ENCODE data around the gene KRT17.
"Not testable (repeated sequence)": the region's sequence is repeated elsewhere in the genome, so short reads cannot be mapped to it uniquely, and the experiment has no call there.

The KRT17 gene

GRCh38 chr17:41620583-41621434 is 3.6 kb downstream of the KRT17 start:
- Histone ChIP-seq H3K27me3 (ENCODE audit: control insufficient read depth, insufficient read depth, low read length) (peaks cover 15% of the 10 kb centered on the region), H3K4me1 (ENCODE audit: control insufficient read depth, insufficient read depth, low read length) (peaks cover 9% of the 10 kb centered on the region), H3K9ac (ENCODE audit: low read depth, low read length) (no peak overlapping the region), H3K4me3 (ENCODE audit: low read length) (peak overlapping the region; percentile 31), H3K9me3 (replicated peaks; ENCODE audit: low read length) (no peaks in the 10 kb centered on the region), H3K36me3 (ENCODE audit: insufficient read depth, low read length) (no peaks in the 10 kb centered on the region), H3K4me2 (ENCODE audit: low read length) (peak overlapping the region; percentile 60)

DNA sequence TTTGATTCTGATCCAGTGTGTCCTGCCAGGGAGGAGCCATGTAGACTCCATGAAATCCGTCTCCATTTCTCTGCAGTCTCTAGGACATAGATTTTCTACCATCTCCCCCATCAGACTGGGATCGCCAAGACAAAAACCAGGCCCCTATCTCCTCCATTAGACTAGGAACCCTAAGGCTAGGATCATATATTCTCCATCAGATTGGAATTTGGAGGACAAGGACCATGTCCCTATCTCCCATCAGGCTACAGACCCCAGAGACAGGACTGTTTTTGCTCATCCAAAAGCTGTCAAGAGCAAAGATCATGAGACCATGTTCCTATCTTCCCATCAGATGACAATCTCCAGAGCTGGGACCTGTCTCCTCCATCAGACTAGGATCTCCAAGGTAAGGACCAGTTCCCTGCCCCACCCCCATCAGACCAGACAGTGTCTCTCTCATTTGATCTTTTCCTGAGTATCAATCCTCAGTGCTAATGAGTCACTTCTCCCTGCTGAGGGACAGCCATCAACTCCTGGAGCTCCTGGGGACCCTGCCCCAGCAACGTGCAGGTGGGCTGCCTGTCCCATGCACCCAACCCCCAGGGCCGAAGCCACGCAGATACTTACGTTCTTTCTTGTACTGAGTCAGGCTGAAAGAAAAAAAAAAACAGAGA is 4.3 kb downstream of the KRT17 start:
- not testable (repeated sequence) for H3K4me3 ChIP-seq (ENCODE audit: low read length); H3K9me3 ChIP-seq (replicated peaks; ENCODE audit: low read length); H3K36me3 ChIP-seq (ENCODE audit: insufficient read depth, low read length); H3K4me2 ChIP-seq (ENCODE audit: low read length); H3K9ac ChIP-seq (ENCODE audit: low read depth, low read length); H3K4me1 ChIP-seq (ENCODE audit: control insufficient read depth, insufficient read depth, low read length)
- peaks cover 15% of the 10 kb centered on the region for H3K27me3 ChIP-seq (ENCODE audit: control insufficient read depth, insufficient read depth, low read length)

DNA sequence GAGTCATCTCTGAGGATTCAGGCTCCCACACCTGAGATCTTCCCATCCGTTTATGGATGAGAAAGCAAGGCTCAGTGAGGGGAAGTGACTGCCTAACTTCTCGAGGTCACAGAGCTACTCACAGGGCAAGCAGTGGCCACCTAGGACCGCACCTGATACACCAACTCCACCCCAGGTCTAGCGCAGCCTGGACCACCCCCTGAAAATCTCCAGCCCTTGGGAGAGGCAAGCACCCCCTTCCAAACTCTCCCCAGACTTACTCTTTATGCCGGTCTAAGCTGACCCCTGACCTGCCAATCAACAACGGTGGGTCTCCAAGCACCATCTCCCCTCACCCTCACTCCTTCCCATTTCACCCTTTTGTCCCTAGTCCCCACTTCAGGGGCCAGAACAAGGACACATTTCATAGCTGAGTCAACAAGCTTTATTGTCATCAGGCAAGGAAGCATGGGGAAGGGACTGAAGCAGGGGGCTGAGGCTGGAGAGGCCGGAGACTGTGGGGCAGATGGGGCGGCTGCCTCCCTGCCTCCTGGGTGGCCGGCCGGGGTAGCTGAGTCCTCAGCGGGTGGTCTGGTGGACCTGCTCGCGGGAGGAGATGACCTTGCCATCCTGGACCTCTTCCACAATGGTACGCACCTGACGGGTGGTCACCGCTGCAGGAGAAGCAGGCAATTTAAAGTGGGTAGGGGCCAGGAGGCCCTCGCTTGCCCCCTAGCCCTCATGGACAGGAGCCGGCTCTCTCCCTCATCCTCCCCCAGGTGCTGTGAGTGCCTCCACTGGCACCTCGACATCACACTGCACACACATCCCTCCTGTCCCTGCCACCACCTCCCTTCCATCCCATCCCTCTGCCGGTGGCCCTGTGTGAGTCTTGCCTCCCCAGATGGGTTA is 5.1 kb downstream of the KRT17 start:
- Histone ChIP-seq H3K4me3 (ENCODE audit: low read length) (no peak overlapping the region), H3K9me3 (replicated peaks; ENCODE audit: low read length) (no peaks in the 10 kb centered on the region), H3K9ac (ENCODE audit: low read depth, low read length) (no peak overlapping the region), H3K4me2 (ENCODE audit: low read length) (no peak overlapping the region), H3K36me3 (ENCODE audit: insufficient read depth, low read length) (no peaks in the 10 kb centered on the region), H3K4me1 (ENCODE audit: control insufficient read depth, insufficient read depth, low read length) (peaks cover 9% of the 10 kb centered on the region), H3K27me3 (ENCODE audit: control insufficient read depth, insufficient read depth, low read length) (peaks cover 15% of the 10 kb centered on the region)

- Histone ChIP-seq H3K27me3 (ENCODE audit: control insufficient read depth, insufficient read depth, low read length) (peaks cover 15% of the 10 kb centered on the region), H3K36me3 (ENCODE audit: insufficient read depth, low read length) (no peaks in the 10 kb centered on the region), H3K9ac (ENCODE audit: low read depth, low read length) (no peak overlapping the region), H3K9me3 (replicated peaks; ENCODE audit: low read length) (no peaks in the 10 kb centered on the region), H3K4me1 (ENCODE audit: control insufficient read depth, insufficient read depth, low read length) (peaks cover 9% of the 10 kb centered on the region), H3K4me3 (ENCODE audit: low read length) (no peak overlapping the region), H3K4me2 (ENCODE audit: low read length) (no peak overlapping the region)
Measured at GRCh38 chr17:41618341-41619035, 5.9 kb downstream of the KRT17 start.

GRCh38 chr17:41617698-41618097 is 6.7 kb downstream of the KRT17 start:
- peaks cover 14% of the 10 kb centered on the region for H3K27me3 ChIP-seq (ENCODE audit: control insufficient read depth, insufficient read depth, low read length)
- no peaks in the 10 kb centered on the region for H3K36me3 ChIP-seq (ENCODE audit: insufficient read depth, low read length)
- no peak overlapping the region for H3K9ac ChIP-seq (ENCODE audit: low read depth, low read length)
- H3K4me1 ChIP-seq (ENCODE audit: control insufficient read depth, insufficient read depth, low read length), result peaks cover 12% of the 10 kb centered on the region
- no peaks in the 10 kb centered on the region for H3K9me3 ChIP-seq (replicated peaks; ENCODE audit: low read length)
- no peak overlapping the region for H3K4me2 ChIP-seq (ENCODE audit: low read length)
- no peak overlapping the region for H3K4me3 ChIP-seq (ENCODE audit: low read length)

DNA sequence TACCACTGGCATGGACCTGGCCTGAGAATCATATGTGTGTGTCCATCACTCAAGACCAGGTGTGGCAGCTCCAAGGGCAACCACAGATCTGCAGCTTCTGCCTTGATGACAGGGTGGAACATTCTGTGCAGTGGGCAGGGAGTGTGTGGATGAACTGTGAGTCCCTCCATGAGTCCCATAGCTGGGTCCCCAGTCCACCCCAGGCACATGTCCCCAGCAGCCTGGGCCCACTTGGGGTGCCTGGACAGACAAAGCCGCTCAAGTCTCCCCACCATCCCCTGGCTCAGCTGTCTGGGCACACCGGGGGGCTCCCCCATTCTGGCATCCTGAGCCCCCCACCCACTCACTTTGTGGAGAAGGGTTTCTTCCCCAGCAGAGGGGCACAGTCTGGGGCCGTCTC is 7.2 kb downstream of the KRT17 start:
- Histone ChIP-seq H3K27me3 (ENCODE audit: control insufficient read depth, insufficient read depth, low read length) (peaks cover 12% of the 10 kb centered on the region), H3K9me3 (replicated peaks; ENCODE audit: low read length) (no peaks in the 10 kb centered on the region), H3K4me1 (ENCODE audit: control insufficient read depth, insufficient read depth, low read length) (peaks cover 13% of the 10 kb centered on the region), H3K4me3 (ENCODE audit: low read length) (no peak overlapping the region), H3K9ac (ENCODE audit: low read depth, low read length) (no peak overlapping the region), H3K36me3 (ENCODE audit: insufficient read depth, low read length) (no peaks in the 10 kb centered on the region), H3K4me2 (ENCODE audit: low read length) (no peak overlapping the region)

DNA sequence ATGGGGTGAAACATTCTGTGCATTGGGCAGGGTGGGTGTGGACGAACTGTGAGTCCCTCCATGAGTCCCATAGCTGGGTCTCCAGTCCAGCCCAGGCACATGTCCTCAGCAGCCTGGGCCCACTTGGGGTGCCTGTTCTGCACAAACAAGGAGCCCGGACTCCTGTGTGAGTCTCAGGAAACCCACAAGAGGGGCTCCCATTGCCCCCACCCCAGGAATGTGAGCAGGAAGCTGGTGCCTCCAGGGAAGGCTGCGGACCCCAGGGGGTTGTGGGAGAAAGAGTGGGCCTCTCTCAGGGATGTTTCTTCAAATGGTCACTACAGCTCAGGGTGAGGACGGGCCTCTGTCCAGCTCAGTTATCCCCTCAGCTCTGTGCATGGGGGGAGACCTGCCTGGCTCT is 7.9 kb downstream of the KRT17 start:
- not testable (repeated sequence) for H3K9me3 ChIP-seq (replicated peaks; ENCODE audit: low read length); H3K4me2 ChIP-seq (ENCODE audit: low read length); H3K36me3 ChIP-seq (ENCODE audit: insufficient read depth, low read length); H3K9ac ChIP-seq (ENCODE audit: low read depth, low read length); H3K4me3 ChIP-seq (ENCODE audit: low read length)
- Histone ChIP-seq H3K4me1 (ENCODE audit: control insufficient read depth, insufficient read depth, low read length) (peaks cover 13% of the 10 kb centered on the region), H3K27me3 (ENCODE audit: control insufficient read depth, insufficient read depth, low read length) (peaks cover 12% of the 10 kb centered on the region)

GRCh38 chr17:41615454-41615853 is 8.9 kb downstream of the KRT17 start:
- H3K4me1 ChIP-seq (ENCODE audit: control insufficient read depth, insufficient read depth, low read length), result peaks cover 5% of the 10 kb centered on the region
- peaks cover 18% of the 10 kb centered on the region for H3K27me3 ChIP-seq (ENCODE audit: control insufficient read depth, insufficient read depth, low read length)
- no peaks in the 10 kb centered on the region for H3K36me3 ChIP-seq (ENCODE audit: insufficient read depth, low read length)
- no peak overlapping the region for H3K4me2 ChIP-seq (ENCODE audit: low read length)
- no peak overlapping the region for H3K9ac ChIP-seq (ENCODE audit: low read depth, low read length)
- H3K9me3 ChIP-seq (replicated peaks; ENCODE audit: low read length), result no peaks in the 10 kb centered on the region
- H3K4me3 ChIP-seq (ENCODE audit: low read length), result no peak overlapping the region

DNA sequence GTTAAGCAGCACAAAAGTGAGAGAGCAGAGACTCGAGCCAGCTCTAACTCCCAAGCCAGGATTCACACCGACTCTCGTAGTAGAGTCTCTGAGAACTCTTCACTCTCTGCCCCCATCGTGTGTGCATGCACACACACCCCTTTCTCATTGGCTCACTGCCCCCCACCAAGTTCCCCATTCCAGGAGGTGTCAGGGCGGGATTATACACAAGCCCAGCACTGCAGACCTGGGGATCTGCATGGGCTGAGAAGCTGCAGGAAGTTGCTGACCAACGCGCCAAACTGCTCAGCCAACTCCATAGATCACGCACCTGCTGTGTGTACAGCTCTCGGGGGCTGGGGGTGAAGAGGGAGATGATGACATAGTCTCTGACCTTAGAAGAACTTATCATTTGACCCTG is 9.6 kb downstream of the KRT17 start:
- peaks cover 24% of the 10 kb centered on the region for H3K27me3 ChIP-seq (ENCODE audit: control insufficient read depth, insufficient read depth, low read length)
- not testable (repeated sequence) for H3K4me1 ChIP-seq (ENCODE audit: control insufficient read depth, insufficient read depth, low read length); H3K9me3 ChIP-seq (replicated peaks; ENCODE audit: low read length); H3K4me3 ChIP-seq (ENCODE audit: low read length); H3K4me2 ChIP-seq (ENCODE audit: low read length); H3K9ac ChIP-seq (ENCODE audit: low read depth, low read length); H3K36me3 ChIP-seq (ENCODE audit: insufficient read depth, low read length)

GRCh38 chr17:41614098-41614497 is 10.3 kb downstream of the KRT17 start:
- Histone ChIP-seq H3K9ac (ENCODE audit: low read depth, low read length) (no peak overlapping the region), H3K36me3 (ENCODE audit: insufficient read depth, low read length) (no peaks in the 10 kb centered on the region), H3K27me3 (ENCODE audit: control insufficient read depth, insufficient read depth, low read length) (peaks cover 29% of the 10 kb centered on the region)

More at GRCh38 chr17:41614098-41614497, 10.3 kb downstream of the KRT17 start:
- Histone ChIP-seq H3K4me1 (ENCODE audit: control insufficient read depth, insufficient read depth, low read length) (peaks cover 5% of the 10 kb centered on the region), H3K4me3 (ENCODE audit: low read length) (no peak overlapping the region), H3K4me2 (ENCODE audit: low read length) (no peak overlapping the region), H3K9me3 (replicated peaks; ENCODE audit: low read length) (no peaks in the 10 kb centered on the region)
